MM.1S (cell line): ENCODE measurements around the gene MUC4.

ENCODE experiments used
- DNase-seq: peaks from one replicate; pipeline ENCODE4 v3.0.0-alpha.2; 2015
- H2AFZ ChIP-seq: fragments of 300-600 bp; sonication (generic); 2 replicates; pipeline ENCODE4 v1.6.0; 2016; ENCODE audit warnings: antibody characterized with exemption, low read length
- H3F3A ChIP-seq: fragments of 300-600 bp; sonication (generic); 2 replicates; pipeline ENCODE4 v1.6.1; 2016; ENCODE audit warnings: mild to moderate bottlenecking, antibody characterized with exemption, low read length, moderate library complexity, mixed read lengths; ENCODE audit not compliant: insufficient read depth
- H3K27ac ChIP-seq: fragments of 300-600 bp; sonication (generic); 2 replicates; pipeline ENCODE4 v1.5.1; 2016; ENCODE audit warnings: mild to moderate bottlenecking, low read length
- H3K27me3 ChIP-seq: fragments of 300-600 bp; sonication (generic); replicated peaks from 2 replicates; pipeline ENCODE4 v1.6.0; 2016; ENCODE audit warnings: low read length; ENCODE audit not compliant: insufficient read depth
- H3K36me3 ChIP-seq: fragments of 300-600 bp; sonication (generic); replicated peaks from 2 replicates; pipeline ENCODE4 v1.6.1; 2016; ENCODE audit warnings: mild to moderate bottlenecking, low read length, mixed read lengths; ENCODE audit not compliant: insufficient read depth
- H3K4me1 ChIP-seq: fragments of 300-600 bp; sonication (generic); 2 replicates; pipeline ENCODE4 v1.6.1; 2016; ENCODE audit warnings: low read length, mixed read lengths
- H3K4me2 ChIP-seq: fragments of 300-600 bp; sonication (generic); 2 replicates; pipeline ENCODE4 v1.6.0; 2016; ENCODE audit warnings: low read depth, low read length
- H3K4me3 ChIP-seq: fragments of 300-600 bp; sonication (generic); 2 replicates; pipeline ENCODE4 v1.5.1; 2016; ENCODE audit warnings: low read length, mixed read lengths
- H3K79me2 ChIP-seq: fragments of 300-600 bp; sonication (generic); 2 replicates; pipeline ENCODE4 v1.6.1; 2016; ENCODE audit warnings: mixed run types, low read length, mixed read lengths
- H3K9ac ChIP-seq: fragments of 300-600 bp; sonication (generic); 2 replicates; pipeline ENCODE4 v1.6.1; 2016; ENCODE audit warnings: low read length, mixed read lengths
- H3K9me2 ChIP-seq: fragments of 300-600 bp; sonication (generic); replicated peaks from 2 replicates; pipeline ENCODE4 v1.6.1; 2016; ENCODE audit warnings: mild to moderate bottlenecking, low read length, mixed read lengths; ENCODE audit not compliant: insufficient read depth
- H3K9me3 ChIP-seq: fragments of 300-600 bp; sonication (generic); replicated peaks from 2 replicates; pipeline ENCODE4 v1.6.1; 2016; ENCODE audit warnings: mild to moderate bottlenecking, low read length, mixed read lengths; ENCODE audit not compliant: insufficient read depth
- H4K20me1 ChIP-seq: fragments of 300-600 bp; sonication (generic); 2 replicates; pipeline ENCODE4 v1.6.1; 2016; ENCODE audit warnings: mild to moderate bottlenecking, low read length, moderate library complexity, mixed read lengths; ENCODE audit not compliant: insufficient read depth
- CTCF ChIP-seq: fragments of 300-600 bp; sonication (generic); IDR thresholded peaks from 2 replicates; pipeline ENCODE4 v1.5.1; 2016; ENCODE audit warnings: antibody characterized with exemption, low read length, mixed read lengths
- EZH2 ChIP-seq: fragments of 300-600 bp; sonication (generic); optimal IDR thresholded peaks from 2 replicates; pipeline ENCODE3; 2017; ENCODE audit warnings: low read depth, mild to moderate bottlenecking, antibody characterized with exemption, low read length, mixed read lengths
- EZH2phosphoT487 ChIP-seq: fragments of 300-600 bp; sonication (generic); IDR thresholded peaks from 2 replicates; pipeline ENCODE4 v1.6.1; 2018; ENCODE audit warnings: antibody characterized with exemption, low read length

MUC4 gene

DNA sequence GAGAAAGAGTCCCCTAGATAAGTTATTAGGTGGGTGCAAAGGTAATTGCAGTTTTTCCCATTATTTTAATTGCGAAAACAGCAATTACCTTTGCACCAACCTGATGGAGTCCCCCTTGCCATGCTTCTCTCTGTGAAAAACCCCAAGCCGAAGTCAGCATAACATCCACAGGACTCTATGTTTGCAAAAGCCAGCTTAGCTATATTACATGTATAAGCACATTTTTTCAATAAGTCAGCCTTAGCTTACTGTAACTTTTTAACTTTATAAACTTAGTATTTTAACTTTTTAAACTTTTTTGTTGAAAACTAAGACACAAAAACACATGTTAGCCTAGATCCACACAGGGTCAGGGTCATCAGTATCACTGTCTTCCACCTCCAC is 112.3 kb downstream of the MUC4 start:
- Histone ChIP-seq H3K27me3 (no peaks in the 10 kb centered on the region), H3F3A (no peaks in the 10 kb centered on the region), H3K9ac (no peak overlapping the region), H3K4me2 (no peak overlapping the region), H3K4me3 (no peak overlapping the region), H2AFZ (no peak overlapping the region), H3K9me2 (no peaks in the 10 kb centered on the region), H3K4me1 (no peaks in the 10 kb centered on the region), H3K36me3 (no peaks in the 10 kb centered on the region), H3K79me2 (no peaks in the 10 kb centered on the region), H4K20me1 (no peaks in the 10 kb centered on the region), H3K27ac (no peak overlapping the region), H3K9me3 (no peaks in the 10 kb centered on the region)
- no peak for DNase-seq
- no peak for TF ChIP-seq EZH2
- no peak for TF ChIP-seq EZH2phosphoT487
- no peak for TF ChIP-seq CTCF

DNA sequence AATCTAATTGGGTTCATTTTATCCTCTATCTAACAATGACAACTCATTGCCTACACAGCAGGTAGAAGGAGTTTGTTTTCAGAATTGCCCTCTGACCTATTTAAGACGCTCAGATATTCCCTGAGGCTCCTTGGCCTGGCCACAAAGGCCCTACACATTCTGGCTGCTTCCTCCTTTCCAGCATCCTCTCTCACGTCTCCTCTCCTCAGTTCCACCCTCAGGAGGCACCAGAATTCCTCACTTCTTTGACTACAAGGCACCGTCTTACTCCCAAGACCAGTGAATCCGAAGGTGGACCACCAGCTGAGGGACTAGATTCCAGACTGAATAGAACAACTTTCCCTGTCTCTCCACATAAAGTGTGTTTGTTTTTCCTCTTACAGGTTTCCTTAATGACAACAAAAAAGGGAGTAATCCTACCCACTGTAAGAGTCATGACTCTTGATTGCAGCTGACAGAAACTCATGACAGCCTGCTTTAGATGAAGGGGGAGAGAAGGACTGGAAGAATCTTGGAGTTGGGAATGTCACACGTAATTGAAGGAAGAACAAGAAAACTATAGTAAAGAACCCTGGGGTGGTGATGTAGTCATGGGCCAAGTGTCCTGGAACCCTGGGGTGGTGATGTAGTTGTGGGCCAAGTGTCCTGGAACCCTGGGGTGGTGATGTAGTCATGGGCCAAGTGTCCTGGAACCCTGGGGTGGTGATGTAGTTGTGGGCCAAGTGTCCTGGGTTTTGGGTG is 112.9 kb downstream of the MUC4 start:
- DNase-seq, result peak; percentile 4
- Histone ChIP-seq H3K27ac (no peak overlapping the region), H3K9me3 (no peaks in the 10 kb centered on the region), H3K4me1 (no peaks in the 10 kb centered on the region), H3F3A (no peaks in the 10 kb centered on the region), H3K79me2 (no peaks in the 10 kb centered on the region), H3K9me2 (no peaks in the 10 kb centered on the region), H3K9ac (no peak overlapping the region), H3K4me3 (no peak overlapping the region), H2AFZ (no peak overlapping the region), H3K27me3 (no peaks in the 10 kb centered on the region), H3K36me3 (no peaks in the 10 kb centered on the region), H4K20me1 (no peaks in the 10 kb centered on the region), H3K4me2 (no peak overlapping the region)
- TF ChIP-seq EZH2 (no peak), EZH2phosphoT487 (no peak), CTCF (no peak)

- no peaks in the 10 kb centered on the region for H3K36me3 ChIP-seq
- peak; percentile 4 for DNase-seq
These were observed 113.4 kb downstream of the MUC4 start for GRCh38 chr3:195698325-195698646.

More at GRCh38 chr3:195698325-195698646, 113.4 kb downstream of the MUC4 start:
- no peak overlapping the region for H3K4me3 ChIP-seq
- no peaks in the 10 kb centered on the region for H3K27me3 ChIP-seq
- no peaks in the 10 kb centered on the region for H3K9me3 ChIP-seq
- no peak overlapping the region for H2AFZ ChIP-seq
- H3K9me2 ChIP-seq, result no peaks in the 10 kb centered on the region
- no peaks in the 10 kb centered on the region for H3K79me2 ChIP-seq
- no peaks in the 10 kb centered on the region for H4K20me1 ChIP-seq
- no peaks in the 10 kb centered on the region for H3F3A ChIP-seq
- no peak overlapping the region for H3K27ac ChIP-seq
- H3K9ac ChIP-seq, result no peak overlapping the region
- H3K4me1 ChIP-seq, result no peaks in the 10 kb centered on the region
- no peak for TF ChIP-seq CTCF
- TF ChIP-seq EZH2, result no peak
- TF ChIP-seq EZH2phosphoT487, result no peak
- no peak overlapping the region for H3K4me2 ChIP-seq
